Activated effector memory CD4-positive, alpha-beta T cell treated with Interleukin-2 at 50 U/mL for 16 hours (primary cell): Measurements from ENCODE around the gene MESD.

Source experiments
- DNase-seq: peaks from one replicate; pipeline ENCODE4 v3.0.0-alpha.2; 2020

MESD gene

GRCh38 chr15:80989518-80990478 is at the start of gene MESD:
Gene MESD (minus strand): TSS chr15:80989819. CDS start chr15:80989791, 28 bp downstream.
- DNase-seq, result peak; percentile 94

GRCh38 chr15:81038975-81039607 is 49.5 kb upstream of the MESD start:
- no peak for DNase-seq

- no peak for DNase-seq
These were observed 48.5 kb upstream of the MESD start for GRCh38 chr15:81037952-81038743.

- no peak for DNase-seq
These were observed 43.9 kb upstream of the MESD start for GRCh38 chr15:81033508-81033907.

GRCh38 chr15:81032818-81033217 is 43.2 kb upstream of the MESD start:
- no peak for DNase-seq

GRCh38 chr15:81032355-81032754 is 42.7 kb upstream of the MESD start:
- DNase-seq, result no peak

- DNase-seq, result no peak
These were observed 41.6 kb upstream of the MESD start for GRCh38 chr15:81031203-81031602.

GRCh38 chr15:81030301-81030750 is 40.7 kb upstream of the MESD start:
- no peak for DNase-seq

GRCh38 chr15:81029414-81030300 is 40.0 kb upstream of the MESD start:
- DNase-seq, result no peak

GRCh38 chr15:81026836-81027599 is 37.4 kb upstream of the MESD start:
- DNase-seq, result no peak

- DNase-seq, result no peak
These were observed 36.2 kb upstream of the MESD start for GRCh38 chr15:81025721-81026370.

GRCh38 chr15:81024936-81025335 is 35.3 kb upstream of the MESD start:
- no peak for DNase-seq

- no peak for DNase-seq
These were observed 34.8 kb upstream of the MESD start for GRCh38 chr15:81024265-81024872.

- DNase-seq, result no peak
These were observed 34.1 kb upstream of the MESD start for GRCh38 chr15:81023483-81024264.

GRCh38 chr15:81021321-81021720 is 31.7 kb upstream of the MESD start:
- no peak for DNase-seq

GRCh38 chr15:81018197-81018596 is 28.6 kb upstream of the MESD start:
- DNase-seq, result no peak

GRCh38 chr15:81016489-81017068 is 27.0 kb upstream of the MESD start:
- DNase-seq, result no peak

- DNase-seq, result no peak
These were observed 26.2 kb upstream of the MESD start for GRCh38 chr15:81015621-81016488.
